SK-N-SH (cell line): ENCODE results near the gene ZNF385A. TPM values are rescaled to one million over a fixed set of nuclear protein-coding genes. Genes with fewer than 3 reads are reported as not detected.

Experiments used
- CTCF ChIA-PET: fragments of 300-600, 350-600 bp; formaldehyde crosslinking; extraction: SDS; loops from one replicate; lab custom pipeline; 2021; lab: Yijun Ruan, JAX
- POLR2A ChIA-PET: fragments of 350-600 bp; sonication (Branson Sonifier 250); formaldehyde crosslinking; extraction: SDS; loops from one replicate; lab custom pipeline; 2020; ENCODE audit warnings: antibody characterized with exemption, inconsistent platforms; lab: Yijun Ruan, JAX
- DNase-seq: peaks from one replicate; pipeline ENCODE4 v3.0.0; 2012
- H2AFZ ChIP-seq: fragments of 200-600 bp; sonication (generic); 2 replicates; pipeline ENCODE4 v1.8.1; 2016; ENCODE audit warnings: antibody characterized with exemption, mild to moderate bottlenecking, low read depth
- H3F3A ChIP-seq: fragments of 200-600 bp; sonication (generic); replicated peaks from 2 replicates; pipeline ENCODE3; 2016; ENCODE audit warnings: antibody characterized with exemption, mild to moderate bottlenecking; ENCODE audit not compliant: insufficient read depth
- H3K27ac ChIP-seq, 2 experiments: fragments of 200-500 bp in 1 of 2; fragments of 200-600 bp in 1 of 2; sonication (Bioruptor generic) in 1 of 2; sonication (generic), shearing (Covaris generic) in 1 of 2; 2 replicates each; pipeline versions ENCODE4 v1.5.1 to v1.6.1; 2014 to 2016; ENCODE audit warnings: low read depth in 2 of 2, inconsistent platforms in 1 of 2, low read length in 1 of 2, mild to moderate bottlenecking in 1 of 2, mixed read lengths in 1 of 2
- H3K27me3 ChIP-seq: fragments of 200-600 bp; sonication (generic), shearing (Covaris generic); 2 replicates; pipeline ENCODE4 v1.6.1; 2016; ENCODE audit warnings: mixed run types; ENCODE audit not compliant: insufficient read depth
- H3K36me3 ChIP-seq, 2 experiments: fragments of 200-500 bp in 1 of 2; fragments of 200-600 bp in 1 of 2; sonication (Bioruptor generic) in 1 of 2; sonication (generic) in 1 of 2; replicated peaks in 1 of 2; 2 replicates each; pipeline versions ENCODE3 to v1.5.1; 2014 to 2016; ENCODE audit warnings: low read length in 1 of 2, mild to moderate bottlenecking in 1 of 2; ENCODE audit not compliant: insufficient read depth in 2 of 2, control insufficient read depth in 1 of 2
- H3K4me1 ChIP-seq, 2 experiments: fragments of 200-500 bp in 1 of 2; fragments of 200-600 bp in 1 of 2; sonication (Bioruptor generic) in 1 of 2; sonication (generic), shearing (Covaris generic) in 1 of 2; 2 replicates each; pipeline versions ENCODE4 v1.5.1 to v1.6.1; 2014 to 2016; ENCODE audit warnings: low read depth in 1 of 2, low read length in 1 of 2, mixed run types in 1 of 2; ENCODE audit not compliant: insufficient read depth in 2 of 2, control insufficient read depth in 1 of 2
- H3K4me2 ChIP-seq: fragments of 200-600 bp; sonication (generic), shearing (Covaris generic); 2 replicates; pipeline ENCODE4 v1.6.1; 2017; ENCODE audit warnings: mixed run types
- H3K4me3 ChIP-seq, 2 experiments: fragments of 200-500 bp in 1 of 2; fragments of 200-600 bp in 1 of 2; sonication (Bioruptor generic) in 1 of 2; sonication (generic), shearing (Covaris generic) in 1 of 2; 2 replicates each; pipeline versions ENCODE4 v1.5.1 to v1.8.1; 2014 to 2016; ENCODE audit warnings: low read depth in 2 of 2, inconsistent platforms in 1 of 2, low read length in 1 of 2, mild to moderate bottlenecking in 1 of 2, mixed read lengths in 1 of 2, moderate library complexity in 1 of 2
- H3K79me2 ChIP-seq: fragments of 200-600 bp; sonication (generic); 2 replicates; pipeline ENCODE4 v1.8.1; 2017; ENCODE audit warnings: mild to moderate bottlenecking; ENCODE audit not compliant: insufficient read depth
- H3K9ac ChIP-seq: fragments of 200-600 bp; sonication (generic); 2 replicates; pipeline ENCODE4 v1.6.1; 2017; ENCODE audit warnings: mixed run types
- H3K9me2 ChIP-seq: fragments of 200-600 bp; sonication (generic); 2 replicates; pipeline ENCODE4 v1.6.1; 2017; ENCODE audit warnings: mixed run types
- H3K9me3 ChIP-seq: fragments of 200-600 bp; sonication (generic); 2 replicates; pipeline ENCODE4 v1.6.1; 2017; ENCODE audit warnings: mixed run types, mild to moderate bottlenecking, moderate library complexity
- H4K20me1 ChIP-seq: fragments of 200-600 bp; sonication (generic); 2 replicates; pipeline ENCODE4 v1.6.1; 2017; ENCODE audit warnings: mild to moderate bottlenecking, mixed run types; ENCODE audit not compliant: insufficient read depth
- ELF1 ChIP-seq: IDR thresholded peaks from 2 replicates; pipeline ENCODE4 v1.4.0; 2012
- EZH2phosphoT487 ChIP-seq: fragments of 200-600 bp; sonication (generic); IDR thresholded peaks from 2 replicates; pipeline ENCODE4 v1.6.1; 2017; ENCODE audit warnings: low read depth, mixed run types, mild to moderate bottlenecking, antibody characterized with exemption, moderate library complexity, borderline replicate concordance
- FOSL2 ChIP-seq: IDR thresholded peaks from 2 replicates; pipeline ENCODE4 v1.4.0; 2012; ENCODE audit warnings: low read depth, mild to moderate bottlenecking, moderate library complexity, borderline replicate concordance
- FOXJ3 ChIP-seq: sonication (generic); formaldehyde crosslinking; IDR thresholded peaks from 2 replicates; pipeline ENCODE4 v1.5.1; 2020; ENCODE audit warnings: mild to moderate bottlenecking, missing genetic modification reagents
- JUND ChIP-seq: IDR thresholded peaks from 2 replicates; pipeline ENCODE4 v1.4.0; 2012
- NFIC ChIP-seq: IDR thresholded peaks from 2 replicates; pipeline ENCODE4 v1.4.0; 2012; ENCODE audit warnings: borderline replicate concordance
- PBX3 ChIP-seq: IDR thresholded peaks from 2 replicates; pipeline ENCODE4; 2012
- RAD21 ChIP-seq: IDR thresholded peaks from 2 replicates; pipeline ENCODE4 v1.6.1; 2012; ENCODE audit warnings: mild to moderate bottlenecking, low read length
- RCOR1 ChIP-seq: fragments of 150-350 bp; IDR thresholded peaks from 2 replicates; pipeline ENCODE4 v1.6.1; 2017; ENCODE audit warnings: antibody characterized with exemption, low read length
- REST ChIP-seq: IDR thresholded peaks from 2 replicates; pipeline ENCODE4 v1.6.1; 2012; ENCODE audit warnings: mild to moderate bottlenecking, low read depth, low read length, moderate library complexity
- RFX5 ChIP-seq: IDR thresholded peaks from 2 replicates; pipeline ENCODE4 v1.6.1; 2012; ENCODE audit warnings: mild to moderate bottlenecking, improper control_type of control experiment, low read length
- RXRA ChIP-seq: IDR thresholded peaks from 2 replicates; pipeline ENCODE4 v1.4.0; 2012; ENCODE audit warnings: low read depth, mild to moderate bottlenecking, borderline replicate concordance
- TAF1 ChIP-seq: IDR thresholded peaks from 2 replicates; pipeline ENCODE4 v1.6.1; 2012; ENCODE audit warnings: low read depth, mild to moderate bottlenecking, low read length, moderate library complexity, borderline replicate concordance
- ZBTB33 ChIP-seq: IDR thresholded peaks from 2 replicates; pipeline ENCODE4 v1.4.0; 2012; ENCODE audit warnings: low read depth, borderline replicate concordance
- WGBS: methylation state at CpG from one replicate; pipeline ENCODE4 v1.1.6; 2017; ENCODE audit warnings: low lambda C conversion rate; 5-methylcytosine and 5-hydroxymethylcytosine counted together
- polyA plus RNA-seq, 3 experiments: library from polyadenylated mRNA; depleted of rRNA; stranded (reverse); fragments of >200 nt; gene quantifications; 2 replicates each; pipeline ENCODE4 v1.2.3, GENCODE V29; 2012
- TF ChIP-seq, protein P1 (sequence below): fragments of 200-600 bp; sonication (generic); IDR thresholded peaks from 2 replicates; pipeline ENCODE4 v1.6.1; 2017; ENCODE audit warnings: antibody characterized with exemption, mild to moderate bottlenecking, moderate library complexity

ZNF385A gene
- polyA plus RNA-seq, 1 of the 3 experiments (the other 2 are of a cell fraction): 2.6 TPM

DNA sequence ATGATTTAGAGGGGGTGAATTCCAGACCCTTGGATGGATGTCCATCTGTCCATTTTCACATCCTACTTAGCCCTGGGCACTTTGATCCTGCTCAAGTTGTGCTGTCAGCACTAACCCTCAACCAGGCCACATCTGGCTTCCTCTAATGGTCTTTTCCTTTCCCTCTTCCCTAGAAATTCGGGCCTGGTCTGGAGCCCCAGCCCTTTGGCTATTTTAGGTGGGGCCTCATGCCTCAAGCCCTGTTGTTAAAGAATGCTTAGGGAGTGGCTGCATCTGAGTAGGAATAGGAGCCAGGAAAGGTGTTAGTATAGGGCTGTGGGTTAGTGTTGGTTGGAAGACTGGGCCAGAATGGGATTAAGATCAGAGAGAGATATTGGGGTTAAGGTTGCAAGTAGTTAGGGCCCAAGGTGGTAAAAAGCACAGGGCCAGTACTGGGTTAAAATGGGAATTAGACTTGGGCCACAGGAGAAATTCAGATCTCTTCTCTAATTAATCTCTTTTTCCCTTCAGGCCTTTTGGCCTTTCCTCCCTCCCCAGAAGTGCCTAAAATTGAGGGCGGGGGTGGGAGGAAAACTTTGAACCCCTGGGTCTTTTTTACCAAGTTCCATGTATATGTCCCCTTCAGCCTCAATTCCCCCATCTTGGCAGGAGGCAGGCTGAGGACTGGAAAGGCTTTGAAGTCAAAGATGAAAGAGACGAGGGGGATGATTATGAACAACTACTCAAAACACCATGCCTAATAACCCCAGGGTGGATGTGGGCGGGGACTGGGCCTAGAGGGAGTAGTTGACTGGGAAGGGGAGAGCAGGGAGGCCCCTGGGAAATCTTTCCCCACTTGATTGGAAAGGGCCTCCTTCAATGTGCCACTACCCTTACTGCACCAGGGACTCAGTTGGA is 4.0 kb upstream of the ZNF385A start:
- Histone ChIP-seq H3F3A (peaks cover 6% of the 10 kb centered on the region), H3K4me1 (peaks cover 0 to 47% of the 10 kb centered on the region in 2 experiments; a peak in 1 of 4 replicates), H4K20me1 (no peaks in the 10 kb centered on the region), H3K9me2 (no peaks in the 10 kb centered on the region), H3K27me3 (no peaks in the 10 kb centered on the region)
- 73% methylated on average over 4 of the region's 4 CpGs for WGBS
- no peak for TF ChIP-seq EZH2phosphoT487
- no peak for TF ChIP-seq ELF1
- TF ChIP-seq, protein P1, sequence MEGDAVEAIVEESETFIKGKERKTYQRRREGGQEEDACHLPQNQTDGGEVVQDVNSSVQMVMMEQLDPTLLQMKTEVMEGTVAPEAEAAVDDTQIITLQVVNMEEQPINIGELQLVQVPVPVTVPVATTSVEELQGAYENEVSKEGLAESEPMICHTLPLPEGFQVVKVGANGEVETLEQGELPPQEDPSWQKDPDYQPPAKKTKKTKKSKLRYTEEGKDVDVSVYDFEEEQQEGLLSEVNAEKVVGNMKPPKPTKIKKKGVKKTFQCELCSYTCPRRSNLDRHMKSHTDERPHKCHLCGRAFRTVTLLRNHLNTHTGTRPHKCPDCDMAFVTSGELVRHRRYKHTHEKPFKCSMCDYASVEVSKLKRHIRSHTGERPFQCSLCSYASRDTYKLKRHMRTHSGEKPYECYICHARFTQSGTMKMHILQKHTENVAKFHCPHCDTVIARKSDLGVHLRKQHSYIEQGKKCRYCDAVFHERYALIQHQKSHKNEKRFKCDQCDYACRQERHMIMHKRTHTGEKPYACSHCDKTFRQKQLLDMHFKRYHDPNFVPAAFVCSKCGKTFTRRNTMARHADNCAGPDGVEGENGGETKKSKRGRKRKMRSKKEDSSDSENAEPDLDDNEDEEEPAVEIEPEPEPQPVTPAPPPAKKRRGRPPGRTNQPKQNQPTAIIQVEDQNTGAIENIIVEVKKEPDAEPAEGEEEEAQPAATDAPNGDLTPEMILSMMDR: no peak
- peak; percentile 32; the same call in 1 of the 2 replicates for TF ChIP-seq RCOR1
- TF ChIP-seq, all 33 proteins: peak for 1
- POLR2A ChIA-PET: interaction anchor here (0.9 kb wide), 1 partner anchor 9 kb away, joined by 3 read pairs; no protein-coding TSS in a partner anchor
- Histone ChIP-seq H3K27ac (peak overlapping the region in 1 of 2 experiments; percentile 36; a peak in 1 of 4 replicates), H3K9ac (no peak overlapping the region), H2AFZ (no peak overlapping the region), H3K36me3 (no peaks in the 10 kb centered on the region), H3K4me3 (no peak overlapping the region), H3K79me2 (no peaks in the 10 kb centered on the region), H3K4me2 (no peak overlapping the region), H3K9me3 (no peaks in the 10 kb centered on the region)
- CTCF ChIA-PET: interaction anchor here (0.8 to 11.1 kb wide), 12 partner anchors 9 to 356 kb away, joined by 3 to 118 read pairs (median 8); partner anchors contain the start of gene HOXC5
- DNase-seq: peak; percentile 60

- no peak overlapping the region for H3K27ac ChIP-seq
- no peaks in the 10 kb centered on the region for H3K9me3 ChIP-seq
- POLR2A ChIA-PET: no interaction called here
- WGBS: 100% methylated on average over 3 of the region's 3 CpGs
- H2AFZ ChIP-seq: no peak overlapping the region
- H3K36me3 ChIP-seq: no peaks in the 10 kb centered on the region
- no peak for DNase-seq
- H3F3A ChIP-seq: peaks cover 6% of the 10 kb centered on the region
- no peaks in the 10 kb centered on the region for H3K27me3 ChIP-seq
- peaks cover 0 to 47% of the 10 kb centered on the region in 2 experiments; a peak in 1 of 4 replicates for H3K4me1 ChIP-seq
- H3K79me2 ChIP-seq: no peaks in the 10 kb centered on the region
- CTCF ChIA-PET: interaction anchor here (1.0 to 11.1 kb wide), 11 partner anchors 8 to 173 kb away, joined by 3 to 118 read pairs (median 7); no protein-coding TSS in a partner anchor
- no peak overlapping the region for H3K9ac ChIP-seq
- H3K9me2 ChIP-seq: no peaks in the 10 kb centered on the region
- no peaks in the 10 kb centered on the region for H4K20me1 ChIP-seq
- TF ChIP-seq FOSL2 (no peak), JUND (no peak), PBX3 (no peak), RFX5 (no peak), NFIC (no peak), ZBTB33 (no peak), RXRA (no peak), FOXJ3 (CRISPR knock-in tag) (no peak), TAF1 (no peak), REST (no peak), ELF1 (no peak), RAD21 (no peak)
- no peak overlapping the region for H3K4me2 ChIP-seq
- no peak overlapping the region for H3K4me3 ChIP-seq
Measured at GRCh38 chr12:54387114-54387467, 2.6 kb upstream of the ZNF385A start.
